ENCODE results near the gene CA10.

DNA sequence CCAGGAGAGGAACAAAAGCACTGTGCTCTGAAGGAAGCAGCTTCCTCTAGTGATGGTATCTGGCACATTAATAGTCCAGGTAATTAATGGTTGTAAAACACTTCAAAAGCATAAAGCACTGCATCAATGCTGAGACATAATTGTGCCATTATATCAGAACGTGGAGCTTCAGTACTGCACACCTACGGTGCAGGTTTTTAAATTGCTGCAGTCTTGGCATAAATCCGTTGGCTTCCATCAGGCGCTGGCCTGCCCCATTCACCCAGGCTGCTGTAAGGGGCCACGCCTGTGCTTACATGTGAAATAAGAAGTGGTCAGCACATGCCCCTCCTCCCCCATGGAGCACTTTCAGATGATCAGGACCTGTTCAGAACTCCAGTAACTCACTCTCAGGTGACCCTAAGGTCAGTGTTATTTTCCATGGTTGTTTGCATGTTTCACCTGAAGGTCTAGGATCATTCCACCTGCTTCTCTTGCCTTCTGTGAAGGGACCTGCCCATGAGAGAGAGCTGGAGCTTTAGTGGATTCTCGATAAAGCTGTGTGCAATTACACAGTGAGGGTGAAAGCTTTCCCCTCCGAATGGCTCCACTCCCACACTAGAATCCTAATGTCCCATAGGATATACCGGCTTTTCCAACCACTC is 345.3 kb downstream of the CA10 start:
- no peak for TF ChIP-seq CTCF (conservative IDR thresholded peaks at IDR 0.05; ENCODE audit: low read depth in 2 of 2)
- TF ChIP-seq POLR2AphosphoS5 (IDR thresholded peaks at IDR 0.05; ENCODE audit: low read depth) = no peak
- TF ChIP-seq EZH2 (IDR thresholded peaks at IDR 0.05; ENCODE audit: low read depth, unreplicated experiment) = no peak
- TF ChIP-seq, protein P1, sequence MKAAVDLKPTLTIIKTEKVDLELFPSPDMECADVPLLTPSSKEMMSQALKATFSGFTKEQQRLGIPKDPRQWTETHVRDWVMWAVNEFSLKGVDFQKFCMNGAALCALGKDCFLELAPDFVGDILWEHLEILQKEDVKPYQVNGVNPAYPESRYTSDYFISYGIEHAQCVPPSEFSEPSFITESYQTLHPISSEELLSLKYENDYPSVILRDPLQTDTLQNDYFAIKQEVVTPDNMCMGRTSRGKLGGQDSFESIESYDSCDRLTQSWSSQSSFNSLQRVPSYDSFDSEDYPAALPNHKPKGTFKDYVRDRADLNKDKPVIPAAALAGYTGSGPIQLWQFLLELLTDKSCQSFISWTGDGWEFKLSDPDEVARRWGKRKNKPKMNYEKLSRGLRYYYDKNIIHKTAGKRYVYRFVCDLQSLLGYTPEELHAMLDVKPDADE (IDR thresholded peaks at IDR 0.05) = no peak
- TF ChIP-seq CREB1 (CRISPR knock-in tag; IDR thresholded peaks at IDR 0.05; ENCODE audit: low read depth) = no peak
- no peak for TF ChIP-seq EZH2phosphoT487 (IDR thresholded peaks at IDR 0.05; ENCODE audit: unreplicated experiment)
- no peak for TF ChIP-seq JUNB (IDR thresholded peaks at IDR 0.05; ENCODE audit: unreplicated experiment)
- TF ChIP-seq, protein P2, sequence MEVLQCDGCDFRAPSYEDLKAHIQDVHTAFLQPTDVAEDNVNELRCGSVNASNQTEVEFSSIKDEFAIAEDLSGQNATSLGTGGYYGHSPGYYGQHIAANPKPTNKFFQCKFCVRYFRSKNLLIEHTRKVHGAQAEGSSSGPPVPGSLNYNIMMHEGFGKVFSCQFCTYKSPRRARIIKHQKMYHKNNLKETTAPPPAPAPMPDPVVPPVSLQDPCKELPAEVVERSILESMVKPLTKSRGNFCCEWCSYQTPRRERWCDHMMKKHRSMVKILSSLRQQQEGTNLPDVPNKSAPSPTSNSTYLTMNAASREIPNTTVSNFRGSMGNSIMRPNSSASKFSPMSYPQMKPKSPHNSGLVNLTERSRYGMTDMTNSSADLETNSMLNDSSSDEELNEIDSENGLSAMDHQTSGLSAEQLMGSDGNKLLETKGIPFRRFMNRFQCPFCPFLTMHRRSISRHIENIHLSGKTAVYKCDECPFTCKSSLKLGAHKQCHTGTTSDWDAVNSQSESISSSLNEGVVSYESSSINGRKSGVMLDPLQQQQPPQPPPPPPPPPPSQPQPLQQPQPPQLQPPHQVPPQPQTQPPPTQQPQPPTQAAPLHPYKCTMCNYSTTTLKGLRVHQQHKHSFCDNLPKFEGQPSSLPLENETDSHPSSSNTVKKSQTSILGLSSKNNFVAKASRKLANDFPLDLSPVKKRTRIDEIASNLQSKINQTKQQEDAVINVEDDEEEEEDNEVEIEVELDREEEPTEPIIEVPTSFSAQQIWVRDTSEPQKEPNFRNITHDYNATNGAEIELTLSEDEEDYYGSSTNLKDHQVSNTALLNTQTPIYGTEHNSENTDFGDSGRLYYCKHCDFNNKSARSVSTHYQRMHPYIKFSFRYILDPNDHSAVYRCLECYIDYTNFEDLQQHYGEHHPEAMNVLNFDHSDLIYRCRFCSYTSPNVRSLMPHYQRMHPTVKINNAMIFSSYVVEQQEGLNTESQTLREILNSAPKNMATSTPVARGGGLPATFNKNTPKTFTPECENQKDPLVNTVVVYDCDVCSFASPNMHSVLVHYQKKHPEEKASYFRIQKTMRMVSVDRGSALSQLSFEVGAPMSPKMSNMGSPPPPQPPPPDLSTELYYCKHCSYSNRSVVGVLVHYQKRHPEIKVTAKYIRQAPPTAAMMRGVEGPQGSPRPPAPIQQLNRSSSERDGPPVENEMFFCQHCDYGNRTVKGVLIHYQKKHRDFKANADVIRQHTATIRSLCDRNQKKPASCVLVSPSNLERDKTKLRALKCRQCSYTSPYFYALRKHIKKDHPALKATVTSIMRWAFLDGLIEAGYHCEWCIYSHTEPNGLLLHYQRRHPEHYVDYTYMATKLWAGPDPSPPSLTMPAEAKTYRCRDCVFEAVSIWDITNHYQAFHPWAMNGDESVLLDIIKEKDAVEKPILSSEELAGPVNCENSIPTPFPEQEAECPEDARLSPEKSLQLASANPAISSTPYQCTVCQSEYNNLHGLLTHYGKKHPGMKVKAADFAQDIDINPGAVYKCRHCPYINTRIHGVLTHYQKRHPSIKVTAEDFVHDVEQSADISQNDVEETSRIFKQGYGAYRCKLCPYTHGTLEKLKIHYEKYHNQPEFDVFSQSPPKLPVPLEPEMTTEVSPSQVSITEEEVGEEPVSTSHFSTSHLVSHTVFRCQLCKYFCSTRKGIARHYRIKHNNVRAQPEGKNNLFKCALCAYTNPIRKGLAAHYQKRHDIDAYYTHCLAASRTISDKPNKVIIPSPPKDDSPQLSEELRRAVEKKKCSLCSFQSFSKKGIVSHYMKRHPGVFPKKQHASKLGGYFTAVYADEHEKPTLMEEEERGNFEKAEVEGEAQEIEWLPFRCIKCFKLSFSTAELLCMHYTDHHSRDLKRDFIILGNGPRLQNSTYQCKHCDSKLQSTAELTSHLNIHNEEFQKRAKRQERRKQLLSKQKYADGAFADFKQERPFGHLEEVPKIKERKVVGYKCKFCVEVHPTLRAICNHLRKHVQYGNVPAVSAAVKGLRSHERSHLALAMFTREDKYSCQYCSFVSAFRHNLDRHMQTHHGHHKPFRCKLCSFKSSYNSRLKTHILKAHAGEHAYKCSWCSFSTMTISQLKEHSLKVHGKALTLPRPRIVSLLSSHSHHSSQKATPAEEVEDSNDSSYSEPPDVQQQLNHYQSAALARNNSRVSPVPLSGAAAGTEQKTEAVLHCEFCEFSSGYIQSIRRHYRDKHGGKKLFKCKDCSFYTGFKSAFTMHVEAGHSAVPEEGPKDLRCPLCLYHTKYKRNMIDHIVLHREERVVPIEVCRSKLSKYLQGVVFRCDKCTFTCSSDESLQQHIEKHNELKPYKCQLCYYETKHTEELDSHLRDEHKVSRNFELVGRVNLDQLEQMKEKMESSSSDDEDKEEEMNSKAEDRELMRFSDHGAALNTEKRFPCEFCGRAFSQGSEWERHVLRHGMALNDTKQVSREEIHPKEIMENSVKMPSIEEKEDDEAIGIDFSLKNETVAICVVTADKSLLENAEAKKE (CRISPR knock-in tag; IDR thresholded peaks at IDR 0.05) = no peak

All from GM23338 (cell line).